Kidney (tissue), 14 donors: ENCODE results near the gene TNFAIP1. TPM values are rescaled to one million over a fixed set of nuclear protein-coding genes. Genes with fewer than 3 reads are reported as not detected.
"Not testable (repeated sequence)": the region's sequence is repeated elsewhere in the genome, so short reads cannot be mapped to it uniquely, and the experiment has no call there.

ENCODE experiments used
- DNase-seq, 5 donors: peaks; one replicate each; pipeline ENCODE4 v3.0.0-alpha.2; 2013 to 2020
- FAIRE-seq: peaks from 2 replicates; lab custom pipeline; 2012; peaks lifted over from hg19 to GRCh38; lab: Jason Lieb, UNC
- H3K27ac ChIP-seq, 2 donors: one replicate each; pipeline ENCODE4 v1.7.0; 2013; ENCODE audit warnings: low read depth in 2 of 2, low read length in 2 of 2, inconsistent platforms in 1 of 2
- H3K27me3 ChIP-seq: one replicate; pipeline ENCODE4 v1.7.1; 2013; ENCODE audit warnings: low read length, inconsistent platforms; ENCODE audit not compliant: control insufficient read depth, insufficient read depth
- H3K36me3 ChIP-seq, 3 donors: one replicate each; pipeline versions ENCODE4 v1.7.0 to v1.7.1; 2013; ENCODE audit warnings: low read length in 3 of 3, control low read depth in 1 of 3, inconsistent platforms in 1 of 3; ENCODE audit not compliant: insufficient read depth in 3 of 3, control insufficient read depth in 2 of 3
- H3K4me1 ChIP-seq, 3 donors: one replicate each; pipeline versions ENCODE4 v1.7.0 to v1.7.1; 2013; ENCODE audit warnings: low read length in 3 of 3, inconsistent platforms in 1 of 3, low read depth in 1 of 3; ENCODE audit not compliant: control insufficient read depth in 2 of 3, insufficient read depth in 2 of 3
- H3K4me3 ChIP-seq, 3 donors: one replicate each; pipeline versions ENCODE4 v1.7.0 to v1.8.1; 2013; ENCODE audit warnings: low read length in 3 of 3, control low read depth in 1 of 3, inconsistent platforms in 1 of 3
- H3K9ac ChIP-seq, 3 donors: one replicate each; pipeline versions ENCODE4 v1.7.0 to v1.7.1; 2013; ENCODE audit warnings: low read length in 3 of 3, control low read depth in 1 of 3, inconsistent platforms in 1 of 3
- H3K9me3 ChIP-seq, 3 donors: one replicate each; pipeline versions ENCODE4 v1.7.0 to v1.7.1; 2013; ENCODE audit warnings: low read length in 3 of 3, control low read depth in 1 of 3, inconsistent platforms in 1 of 3; ENCODE audit not compliant: control insufficient read depth in 2 of 3, insufficient read depth in 1 of 3
- CTCF ChIP-seq: IDR thresholded peaks from 3 replicates; pipeline ENCODE4 v1.5.1; 2012; ENCODE audit warnings: mild to moderate bottlenecking, moderate library complexity, borderline replicate concordance; ENCODE audit not compliant: insufficient read depth; ENCODE audit errors: extremely low read depth
- intact Hi-C: fragments of 100-400 bp; cut with DNase I; formaldehyde crosslinking; loops from one replicate; pipeline ENCODE4 v1.11.1; 2022
- polyA plus RNA-seq: library from polyadenylated mRNA; stranded (reverse); fragments of 350-450 nt; fragmentation: Illumina TruSeq; extraction: RNeasy Lipid Tissue Mini Kit (QIAGEN cat#74804); gene quantifications from one replicate; pipeline ENCODE4 v1.2.3, GENCODE V29; 2014; ENCODE audit warnings: low read depth, low replicate concordance; ENCODE audit not compliant: insufficient read depth
- total RNA-seq: library from RNA; stranded (reverse); fragmentation: NEBNext Ultra II Directional; extraction: Animal tissue kit (Norgen Biotek cat#: 25700); gene quantifications from one replicate; pipeline ENCODE4 v1.2.1, GENCODE V29; 2021
- donor health status: control.
- donor health status: control.
- donor health status: control.
- donor health status: control.
- donor health status: control.
- donor health status: DM: yes; HTN: yes; CAD: no.
- donor health status: Normal renal cell carcinoma (clear cell type).

The TNFAIP1 gene
- total and polyA plus RNA-seq, 2 donors from 2014 or later, result 28.9 to 83.9 TPM

GRCh38 chr17:28338056-28338768, 2.7 kb downstream of the TNFAIP1 start:
- Histone ChIP-seq H3K4me1 (peaks cover 6 to 19% (median 13%) of the 10 kb centered on the region in 3 donors), H3K27ac (peak overlapping the region; percentile 16 to 56), H3K9ac (no peak overlapping the region), H3K36me3 (peaks cover 3 to 29% (median 18%) of the 10 kb centered on the region in 3 donors), H3K9me3 (no peaks in the 10 kb centered on the region), H3K27me3 (no peaks in the 10 kb centered on the region), H3K4me3 (no peak overlapping the region)
- FAIRE-seq (no peak), DNase-seq (peak in 1 of 5 donors; percentile 47)
- peak; percentile 7 for TF ChIP-seq CTCF
- intact Hi-C loops, result no loop called here

GRCh38 chr17:28338769-28339212, 3.2 kb downstream of the TNFAIP1 start:
- H3K4me1 ChIP-seq, result peaks cover 6 to 17% (median 13%) of the 10 kb centered on the region in 3 donors
- H3K9ac ChIP-seq, intact Hi-C loops: not testable (repeated sequence)

GRCh38 chr17:28339431-28339830, 3.9 kb downstream of the TNFAIP1 start:
- no peak overlapping the region for H3K27ac ChIP-seq
- no peak for TF ChIP-seq CTCF
- H3K36me3 ChIP-seq, result peaks cover 3 to 36% (median 26%) of the 10 kb centered on the region in 3 donors
- no peak overlapping the region for H3K9ac ChIP-seq
- intact Hi-C loops, result no loop called here
- FAIRE-seq, result no peak
- no peaks in the 10 kb centered on the region for H3K27me3 ChIP-seq
- no peaks in the 10 kb centered on the region for H3K9me3 ChIP-seq
- H3K4me3 ChIP-seq, result no peak overlapping the region
- peaks cover 3 to 11% (median 9%) of the 10 kb centered on the region in 3 donors for H3K4me1 ChIP-seq
- peak in 1 of 5 donors; percentile 58 for DNase-seq

More at GRCh38 chr17:28338769-28339212, 3.2 kb downstream of the TNFAIP1 start:
- H3K9me3 ChIP-seq, H3K27me3 ChIP-seq, FAIRE-seq, H3K27ac ChIP-seq, H3K4me3 ChIP-seq: not testable (repeated sequence)
- DNase-seq, result peak in 1 of 5 donors; percentile 41
- H3K36me3 ChIP-seq, result peaks cover 3 to 30% (median 22%) of the 10 kb centered on the region in 3 donors

- no peak for FAIRE-seq
- Histone ChIP-seq H3K4me3 (no peak overlapping the region), H3K27ac (no peak overlapping the region), H3K36me3 (peaks cover 3 to 44% (median 34%) of the 10 kb centered on the region in 3 donors), H3K4me1 (peaks cover 0 to 12% (median 9%) of the 10 kb centered on the region in 3 donors), H3K9me3 (no peaks in the 10 kb centered on the region), H3K9ac (no peak overlapping the region), H3K27me3 (no peaks in the 10 kb centered on the region)
- peak in 1 of 5 donors; percentile 58 for DNase-seq
- intact Hi-C loops, result no loop called here
- no peak for TF ChIP-seq CTCF
These were observed 4.8 kb downstream of the TNFAIP1 start for GRCh38 chr17:28340374-28340773.
